ENCODE measurements around the gene ERBB2.
A peak's percentile ranks its signal among the peaks of the same experiment; 100 is the strongest.

The ERBB2 gene

DNA sequence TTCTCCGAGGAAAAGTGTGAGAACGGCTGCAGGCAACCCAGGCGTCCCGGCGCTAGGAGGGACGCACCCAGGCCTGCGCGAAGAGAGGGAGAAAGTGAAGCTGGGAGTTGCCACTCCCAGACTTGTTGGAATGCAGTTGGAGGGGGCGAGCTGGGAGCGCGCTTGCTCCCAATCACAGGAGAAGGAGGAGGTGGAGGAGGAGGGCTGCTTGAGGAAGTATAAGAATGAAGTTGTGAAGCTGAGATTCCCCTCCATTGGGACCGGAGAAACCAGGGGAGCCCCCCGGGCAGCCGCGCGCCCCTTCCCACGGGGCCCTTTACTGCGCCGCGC is at the start of gene ERBB2:
TSS of gene ERBB2 (plus strand) at position 247 of the 330 bp plus-strand sequence. CDS start 175 bp downstream, outside the sequence.
- H3K4me3 ChIP-seq (ENCODE audit: low read depth, low read length), result peak within 1 kb of the TSS; percentile 70
- in situ Hi-C loops (cut with HindIII; ENCODE audit: low sequenced_read_pairs), result no loop called here
- peak; percentile 79 for DNase-seq (ENCODE audit: low read depth, low spot score)
- TF ChIP-seq, protein P1, sequence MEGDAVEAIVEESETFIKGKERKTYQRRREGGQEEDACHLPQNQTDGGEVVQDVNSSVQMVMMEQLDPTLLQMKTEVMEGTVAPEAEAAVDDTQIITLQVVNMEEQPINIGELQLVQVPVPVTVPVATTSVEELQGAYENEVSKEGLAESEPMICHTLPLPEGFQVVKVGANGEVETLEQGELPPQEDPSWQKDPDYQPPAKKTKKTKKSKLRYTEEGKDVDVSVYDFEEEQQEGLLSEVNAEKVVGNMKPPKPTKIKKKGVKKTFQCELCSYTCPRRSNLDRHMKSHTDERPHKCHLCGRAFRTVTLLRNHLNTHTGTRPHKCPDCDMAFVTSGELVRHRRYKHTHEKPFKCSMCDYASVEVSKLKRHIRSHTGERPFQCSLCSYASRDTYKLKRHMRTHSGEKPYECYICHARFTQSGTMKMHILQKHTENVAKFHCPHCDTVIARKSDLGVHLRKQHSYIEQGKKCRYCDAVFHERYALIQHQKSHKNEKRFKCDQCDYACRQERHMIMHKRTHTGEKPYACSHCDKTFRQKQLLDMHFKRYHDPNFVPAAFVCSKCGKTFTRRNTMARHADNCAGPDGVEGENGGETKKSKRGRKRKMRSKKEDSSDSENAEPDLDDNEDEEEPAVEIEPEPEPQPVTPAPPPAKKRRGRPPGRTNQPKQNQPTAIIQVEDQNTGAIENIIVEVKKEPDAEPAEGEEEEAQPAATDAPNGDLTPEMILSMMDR (IDR thresholded peaks at IDR 0.05; ENCODE audit: low read depth, low read length), result no peak

DNA sequence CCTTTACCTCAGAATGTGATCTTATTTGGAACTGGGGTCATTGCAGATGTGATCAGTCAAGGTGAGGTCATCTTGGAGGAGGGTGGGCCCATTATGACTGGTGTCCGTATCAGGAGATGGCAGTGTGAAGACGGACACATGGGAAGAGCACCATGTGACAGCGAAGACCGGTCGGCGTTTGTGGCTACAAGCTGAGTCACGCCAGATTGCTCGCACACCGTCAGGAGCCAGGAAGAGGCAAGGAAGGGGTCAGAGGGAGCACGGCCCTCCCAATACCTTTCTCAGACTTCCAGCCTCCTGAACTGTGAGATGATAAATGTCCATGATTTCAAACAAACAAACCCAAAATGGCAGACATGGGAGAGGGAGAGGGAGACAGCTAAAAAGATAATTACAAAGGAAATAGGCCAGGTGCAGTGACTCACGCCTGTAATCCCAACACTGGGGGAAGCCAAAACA is 49.7 kb upstream of the ERBB2 start:
- DNase-seq (ENCODE audit: low read depth, low spot score), result no peak
- TF ChIP-seq, protein P1 (IDR thresholded peaks at IDR 0.05; ENCODE audit: low read depth, low read length), result no peak
- H3K4me3 ChIP-seq (ENCODE audit: low read depth, low read length), result no peak overlapping the region
- in situ Hi-C loops (cut with HindIII; ENCODE audit: low sequenced_read_pairs), result no loop called here

DNA sequence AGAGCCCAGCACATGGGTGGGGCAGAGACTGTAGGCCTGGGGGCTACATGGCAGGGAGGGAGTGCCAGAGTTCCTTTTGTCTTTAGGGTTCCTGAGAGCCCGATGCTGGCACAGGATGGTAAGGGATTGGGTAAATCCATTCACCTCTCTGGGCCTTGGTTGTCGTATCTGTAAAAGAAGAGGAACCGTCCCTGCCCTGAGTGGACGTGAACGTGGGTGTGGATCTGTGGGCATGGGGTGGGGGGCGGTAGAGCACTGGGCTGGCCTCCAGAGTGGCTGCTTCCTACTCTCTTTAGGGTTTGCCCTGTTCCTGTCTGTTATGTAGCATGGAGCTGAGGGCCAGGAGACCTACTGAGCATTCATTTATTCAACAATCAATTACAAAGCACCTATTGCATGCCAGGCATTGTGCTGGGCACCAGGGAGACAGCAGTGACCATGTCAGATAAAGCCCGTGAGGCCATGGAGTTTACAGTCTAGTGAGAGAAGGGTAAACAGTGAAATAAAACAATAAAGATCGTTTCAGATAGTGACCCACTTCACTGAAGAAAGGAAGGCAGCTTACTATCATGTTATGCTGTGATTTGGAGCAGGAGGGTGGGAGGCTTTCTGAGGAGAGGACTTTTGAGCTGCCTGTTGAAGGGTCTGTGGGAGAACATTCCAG is 47.8 kb upstream of the ERBB2 start:
- DNase-seq (ENCODE audit: low read depth, low spot score), result no peak
- in situ Hi-C loops (cut with HindIII; ENCODE audit: low sequenced_read_pairs), result no loop called here
- TF ChIP-seq, protein P1 (IDR thresholded peaks at IDR 0.05; ENCODE audit: low read depth, low read length), result no peak
- no peak overlapping the region for H3K4me3 ChIP-seq (ENCODE audit: low read depth, low read length)

DNA sequence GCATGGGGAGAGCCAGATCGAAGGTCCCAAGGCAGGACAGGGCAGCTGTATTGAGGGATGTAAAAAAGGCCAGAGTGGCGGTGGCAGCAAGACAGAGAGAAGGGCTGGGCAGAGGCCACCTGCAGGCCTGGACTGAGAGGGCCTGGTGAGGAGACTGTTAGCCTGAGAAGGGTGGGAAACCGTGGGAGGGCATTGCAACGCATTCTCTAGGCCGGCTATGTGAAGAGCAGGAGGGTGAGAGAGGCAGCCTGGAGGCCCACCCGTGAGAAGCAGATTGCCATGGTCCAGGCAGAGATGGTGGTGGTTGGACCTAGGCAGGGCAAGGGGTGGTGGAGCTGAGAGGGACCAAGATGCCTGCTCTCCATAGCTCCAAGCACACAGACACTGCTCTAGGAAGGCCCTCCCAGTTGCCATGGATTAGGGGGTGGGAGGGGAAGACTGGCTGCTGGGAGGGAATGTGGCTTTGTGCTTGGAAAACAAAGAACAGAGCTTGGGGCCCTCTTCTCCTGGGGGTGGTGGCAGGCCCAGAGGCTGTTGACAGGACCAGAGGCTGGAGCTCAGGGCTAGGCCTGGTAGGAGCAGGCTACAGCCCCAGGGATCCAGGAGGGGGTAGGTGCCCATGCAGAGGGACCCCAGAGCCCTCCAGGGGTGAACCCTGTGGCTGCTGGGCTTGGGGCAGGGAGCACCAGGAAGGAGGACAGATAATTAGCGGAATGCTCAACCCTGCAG is 47.1 kb upstream of the ERBB2 start:
- no peak for DNase-seq (ENCODE audit: low read depth, low spot score)
- in situ Hi-C loops (cut with HindIII; ENCODE audit: low sequenced_read_pairs), result no loop called here
- TF ChIP-seq, protein P1 (IDR thresholded peaks at IDR 0.05; ENCODE audit: low read depth, low read length), result no peak
- H3K4me3 ChIP-seq (ENCODE audit: low read depth, low read length), result no peak overlapping the region

DNA sequence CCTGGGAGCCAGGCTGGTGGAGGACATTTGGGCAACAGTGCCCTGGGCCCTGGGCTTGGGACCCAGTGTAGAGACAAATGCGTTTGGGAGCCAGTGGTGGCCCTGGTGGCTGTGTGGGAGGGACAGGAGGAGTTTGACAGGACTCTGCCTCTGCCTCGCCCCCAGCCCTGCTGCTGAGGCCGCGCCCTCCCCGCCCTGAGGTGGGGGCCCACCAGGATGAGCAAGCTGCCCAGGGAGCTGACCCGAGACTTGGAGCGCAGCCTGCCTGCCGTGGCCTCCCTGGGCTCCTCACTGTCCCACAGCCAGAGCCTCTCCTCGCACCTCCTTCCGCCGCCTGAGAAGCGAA is 46.6 kb upstream of the ERBB2 start:
- TF ChIP-seq, protein P1 (IDR thresholded peaks at IDR 0.05; ENCODE audit: low read depth, low read length), result no peak
- no peak overlapping the region for H3K4me3 ChIP-seq (ENCODE audit: low read depth, low read length)
- no peak for DNase-seq (ENCODE audit: low read depth, low spot score)
- in situ Hi-C loops (cut with HindIII; ENCODE audit: low sequenced_read_pairs), result no loop called here

DNA sequence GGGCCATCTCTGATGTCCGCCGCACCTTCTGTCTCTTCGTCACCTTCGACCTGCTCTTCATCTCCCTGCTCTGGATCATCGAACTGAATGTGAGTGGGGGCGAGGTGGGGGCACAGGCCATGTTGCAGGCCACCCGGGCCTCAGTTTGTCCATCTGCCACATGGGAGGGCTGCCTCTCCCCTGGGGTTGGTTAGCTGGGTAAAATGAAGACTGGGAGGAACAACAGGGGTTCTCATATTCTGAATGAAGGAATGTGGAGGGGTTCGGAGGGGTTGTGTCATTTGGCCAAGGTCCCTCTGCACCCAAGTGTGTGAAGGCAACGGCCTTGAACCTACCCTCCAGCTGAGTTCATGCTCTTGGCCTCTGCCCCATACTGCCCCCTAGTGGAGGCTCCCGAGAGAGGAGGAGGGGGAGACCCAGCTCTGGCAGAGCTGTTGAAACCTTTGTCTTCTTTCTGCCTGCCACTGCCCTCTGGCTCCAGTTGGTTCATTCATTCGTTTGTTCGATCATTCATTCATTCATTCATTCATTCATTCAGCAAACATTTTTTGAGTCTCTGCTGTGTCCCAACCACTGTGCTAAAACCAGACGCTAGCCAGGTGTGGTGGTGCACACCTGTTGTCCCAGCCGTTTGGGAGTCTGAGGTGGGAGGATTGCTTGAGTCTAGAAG is 46.1 kb upstream of the ERBB2 start:
- H3K4me3 ChIP-seq (ENCODE audit: low read depth, low read length), result no peak overlapping the region
- in situ Hi-C loops (cut with HindIII; ENCODE audit: low sequenced_read_pairs), result no loop called here
- no peak for DNase-seq (ENCODE audit: low read depth, low spot score)
- TF ChIP-seq, protein P1 (IDR thresholded peaks at IDR 0.05; ENCODE audit: low read depth, low read length), result peak; percentile 94
